ENCODE results near the gene RGS10.
A peak's percentile ranks its signal among the peaks of the same experiment; 100 is the strongest.
"Not testable (repeated sequence)": the region's sequence is repeated elsewhere in the genome, so short reads cannot be mapped to it uniquely, and the experiment has no call there.

Gene RGS10, protein sequence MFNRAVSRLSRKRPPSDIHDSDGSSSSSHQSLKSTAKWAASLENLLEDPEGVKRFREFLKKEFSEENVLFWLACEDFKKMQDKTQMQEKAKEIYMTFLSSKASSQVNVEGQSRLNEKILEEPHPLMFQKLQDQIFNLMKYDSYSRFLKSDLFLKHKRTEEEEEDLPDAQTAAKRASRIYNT

DNA sequence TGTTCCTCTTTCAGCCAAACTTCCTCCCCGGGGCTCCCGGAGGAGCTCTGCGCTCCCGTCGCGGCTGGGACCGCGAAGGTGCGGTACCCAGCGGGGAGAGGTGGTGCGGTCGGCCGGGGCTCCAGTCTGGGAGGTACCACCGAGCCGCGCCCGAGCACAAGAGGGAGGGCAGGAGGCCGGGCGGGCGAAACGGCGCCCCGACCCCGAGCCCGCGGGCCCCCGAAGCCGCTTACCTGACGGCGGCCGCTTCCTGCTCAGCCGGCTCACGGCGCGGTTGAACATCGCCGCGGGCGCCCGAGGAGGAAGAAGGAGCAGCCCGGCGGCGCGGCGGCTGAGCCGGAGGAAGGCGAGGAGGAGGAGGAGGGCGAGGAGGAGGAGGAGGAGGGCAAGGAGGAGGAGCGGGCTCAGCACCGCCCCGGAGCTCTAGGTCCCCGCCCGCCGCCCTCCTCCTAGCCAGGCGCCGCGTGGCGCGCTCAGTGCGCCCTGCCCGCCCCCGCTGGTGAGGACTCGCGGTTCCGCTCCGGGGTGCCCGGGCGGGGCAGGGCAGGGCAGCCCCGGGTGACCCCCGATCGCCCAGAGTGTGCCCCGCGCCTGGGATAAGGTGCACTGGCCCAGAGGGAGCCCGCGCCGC, at the start of gene RGS10:
TSS of gene RGS10 (minus strand) at position 363 of the 631 bp plus-strand sequence. CDS start at position 282, 81 bp downstream.
- H3K36me3 ChIP-seq (ENCODE audit: control insufficient read depth in 1 of 2, insufficient read depth in 2 of 2, low read length in 2 of 2): no peaks in the 10 kb centered on the region
- H3K27ac ChIP-seq (ENCODE audit: low read length): peak within 1 kb of the TSS; percentile 67

DNA sequence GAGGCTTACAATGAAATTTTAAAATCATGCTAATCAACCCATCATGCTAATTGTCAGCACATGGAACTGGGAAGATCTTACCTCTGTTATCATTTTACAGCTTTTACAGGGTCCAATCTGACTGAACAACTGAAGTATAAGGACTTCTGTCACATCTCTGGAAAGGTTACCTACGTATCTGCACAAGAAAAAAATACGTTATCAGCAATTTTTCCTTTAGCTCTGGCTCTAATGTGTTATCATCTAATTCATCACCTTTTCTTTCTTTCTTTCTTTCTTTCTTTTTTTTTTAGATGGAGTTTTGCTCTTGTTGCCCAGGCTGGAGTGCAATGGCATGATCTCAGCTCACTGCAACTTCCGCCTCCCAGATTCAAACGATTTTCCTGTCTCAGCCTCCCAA, 45.6 kb upstream of the RGS10 start:
- Histone ChIP-seq H3K36me3 (ENCODE audit: control insufficient read depth in 1 of 2, insufficient read depth in 2 of 2, low read length in 2 of 2) (peaks cover 13 to 34% of the 10 kb centered on the region in 2 donors), H3K27me3 (ENCODE audit: low read depth, low read length) (no peaks in the 10 kb centered on the region), H3K4me1 (ENCODE audit: control insufficient read depth in 1 of 2, insufficient read depth in 2 of 2, low read length in 2 of 2) (peaks cover 10 to 18% of the 10 kb centered on the region in 2 donors), H3K4me3 (ENCODE audit: low read depth in 1 of 2, low read length in 2 of 2) (no peak overlapping the region), H3K9me3 (ENCODE audit: control insufficient read depth in 1 of 2, low read length in 2 of 2) (no peaks in the 10 kb centered on the region), H3K27ac (ENCODE audit: low read length) (no peak overlapping the region)

More for the DNA sequence above, at the start of gene RGS10:
- H3K4me1 ChIP-seq (ENCODE audit: control insufficient read depth in 1 of 2, insufficient read depth in 2 of 2, low read length in 2 of 2): peaks cover 10 to 43% of the 10 kb centered on the region in 2 donors
- H3K4me3 ChIP-seq (ENCODE audit: low read depth in 1 of 2, low read length in 2 of 2): peak within 1 kb of the TSS; percentile 74 to 83
- no peaks in the 10 kb centered on the region for H3K27me3 ChIP-seq (ENCODE audit: low read depth, low read length)
- H3K9me3 ChIP-seq (ENCODE audit: control insufficient read depth in 1 of 2, low read length in 2 of 2): no peaks in the 10 kb centered on the region

DNA sequence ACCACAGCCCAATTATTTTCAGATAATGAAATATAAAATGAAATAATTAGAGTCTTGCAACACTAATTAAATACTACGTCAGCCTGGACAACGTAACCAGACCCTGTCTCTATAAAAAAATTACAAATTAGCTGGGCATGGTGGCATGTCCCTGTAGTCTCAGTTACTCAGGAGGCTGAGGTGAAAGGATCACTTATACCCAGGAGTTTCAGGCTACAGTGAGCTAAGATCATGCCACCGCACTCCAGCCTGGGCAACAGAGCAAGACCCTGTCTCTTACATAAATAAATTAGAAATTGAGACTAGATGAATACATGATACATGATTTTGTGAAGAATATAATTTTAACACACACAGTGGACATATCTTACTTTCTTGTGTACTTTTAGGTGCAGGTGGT, 35.8 kb upstream of the RGS10 start:
- Histone ChIP-seq H3K4me3 (ENCODE audit: low read depth in 1 of 2, low read length in 2 of 2) (no peak overlapping the region), H3K27me3 (ENCODE audit: low read depth, low read length) (no peaks in the 10 kb centered on the region), H3K27ac (ENCODE audit: low read length) (no peak overlapping the region), H3K4me1 (ENCODE audit: control insufficient read depth in 1 of 2, insufficient read depth in 2 of 2, low read length in 2 of 2) (peaks cover 0 to 8% of the 10 kb centered on the region in 2 donors), H3K9me3 (ENCODE audit: control insufficient read depth in 1 of 2, low read length in 2 of 2) (no peaks in the 10 kb centered on the region), H3K36me3 (ENCODE audit: control insufficient read depth in 1 of 2, insufficient read depth in 2 of 2, low read length in 2 of 2) (peaks cover 43 to 56% of the 10 kb centered on the region in 2 donors)

DNA sequence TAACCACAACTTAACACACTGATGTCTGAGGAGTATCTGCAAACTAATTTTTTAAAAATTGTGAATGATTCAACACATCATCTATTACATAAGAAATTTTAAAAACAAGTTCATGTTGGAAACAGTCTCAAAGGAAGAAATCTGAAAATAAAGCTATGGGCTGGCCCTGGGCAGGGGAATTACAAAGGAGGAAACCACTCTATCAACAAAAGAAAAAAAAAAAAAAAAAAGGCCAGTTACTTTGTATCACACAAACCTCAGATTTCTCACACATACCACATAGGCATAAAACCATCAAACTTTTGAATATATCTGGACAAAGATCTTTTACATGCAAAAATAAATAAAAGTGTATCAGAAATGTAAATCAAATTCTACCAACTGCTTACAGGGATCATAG, 33.5 kb upstream of the RGS10 start:
- Histone ChIP-seq H3K27me3 (ENCODE audit: low read depth, low read length) (no peaks in the 10 kb centered on the region), H3K36me3 (ENCODE audit: control insufficient read depth in 1 of 2, insufficient read depth in 2 of 2, low read length in 2 of 2) (peaks cover 47 to 50% of the 10 kb centered on the region in 2 donors), H3K9me3 (ENCODE audit: control insufficient read depth in 1 of 2, low read length in 2 of 2) (no peaks in the 10 kb centered on the region), H3K4me1 (ENCODE audit: control insufficient read depth in 1 of 2, insufficient read depth in 2 of 2, low read length in 2 of 2) (peaks cover 0 to 4% of the 10 kb centered on the region in 2 donors), H3K27ac (ENCODE audit: low read length) (no peak overlapping the region), H3K4me3 (ENCODE audit: low read depth in 1 of 2, low read length in 2 of 2) (no peak overlapping the region)

DNA sequence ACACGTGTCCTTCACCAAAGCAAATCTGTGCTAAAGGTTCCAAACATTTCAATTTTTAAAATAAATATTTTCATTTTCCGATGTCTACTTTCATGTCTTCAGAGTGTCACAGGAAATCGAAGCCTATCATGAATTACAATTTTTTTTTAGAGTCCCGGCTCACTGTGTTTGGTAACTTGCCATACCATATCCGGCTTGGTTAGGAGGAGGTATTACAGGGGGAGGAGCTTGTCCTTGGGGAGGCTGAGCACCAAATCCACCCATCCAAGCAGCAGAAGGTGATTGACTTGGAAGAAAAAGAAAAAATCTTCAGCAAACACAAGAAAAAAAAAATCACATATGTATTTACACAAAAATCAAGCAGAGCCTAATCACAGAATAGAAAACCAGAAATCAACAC, 33.0 kb upstream of the RGS10 start:
- peaks cover 0 to 4% of the 10 kb centered on the region in 2 donors for H3K4me1 ChIP-seq (ENCODE audit: control insufficient read depth in 1 of 2, insufficient read depth in 2 of 2, low read length in 2 of 2)
- no peak overlapping the region for H3K27ac ChIP-seq (ENCODE audit: low read length)
- H3K36me3 ChIP-seq (ENCODE audit: control insufficient read depth in 1 of 2, insufficient read depth in 2 of 2, low read length in 2 of 2): peaks cover 47 to 50% of the 10 kb centered on the region in 2 donors
- no peaks in the 10 kb centered on the region for H3K27me3 ChIP-seq (ENCODE audit: low read depth, low read length)
- H3K9me3 ChIP-seq (ENCODE audit: control insufficient read depth in 1 of 2, low read length in 2 of 2): no peaks in the 10 kb centered on the region
- no peak overlapping the region for H3K4me3 ChIP-seq (ENCODE audit: low read depth in 1 of 2, low read length in 2 of 2)

DNA sequence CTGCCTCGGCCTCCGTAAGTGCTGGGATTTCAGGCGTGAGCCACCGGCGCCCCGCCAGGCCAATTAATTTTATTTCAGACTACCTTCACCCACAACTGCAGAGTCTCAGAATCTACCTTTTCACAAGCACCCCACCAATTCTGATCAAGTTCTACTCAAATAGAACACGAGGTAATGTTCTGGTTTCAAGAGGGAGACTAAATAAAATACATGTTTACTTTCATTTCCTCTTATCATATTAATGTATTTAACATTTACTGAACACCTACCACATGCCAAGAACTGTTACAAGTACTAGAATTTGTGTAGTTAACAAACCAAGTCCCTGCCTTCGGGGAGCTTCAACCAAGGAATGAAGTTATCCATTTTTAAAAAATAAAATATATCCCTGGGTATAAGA, 25.5 kb upstream of the RGS10 start:
- no peaks in the 10 kb centered on the region for H3K27me3 ChIP-seq (ENCODE audit: low read depth, low read length)
- peaks cover 0 to 7% of the 10 kb centered on the region in 2 donors for H3K36me3 ChIP-seq (ENCODE audit: control insufficient read depth in 1 of 2, insufficient read depth in 2 of 2, low read length in 2 of 2)
- H3K9me3 ChIP-seq (ENCODE audit: control insufficient read depth in 1 of 2, low read length in 2 of 2): no peaks in the 10 kb centered on the region
- no peak overlapping the region for H3K4me3 ChIP-seq (ENCODE audit: low read depth in 1 of 2, low read length in 2 of 2)
- H3K27ac ChIP-seq (ENCODE audit: low read length): no peak overlapping the region
- peaks cover 0 to 7% of the 10 kb centered on the region in 2 donors for H3K4me1 ChIP-seq (ENCODE audit: control insufficient read depth in 1 of 2, insufficient read depth in 2 of 2, low read length in 2 of 2)

DNA sequence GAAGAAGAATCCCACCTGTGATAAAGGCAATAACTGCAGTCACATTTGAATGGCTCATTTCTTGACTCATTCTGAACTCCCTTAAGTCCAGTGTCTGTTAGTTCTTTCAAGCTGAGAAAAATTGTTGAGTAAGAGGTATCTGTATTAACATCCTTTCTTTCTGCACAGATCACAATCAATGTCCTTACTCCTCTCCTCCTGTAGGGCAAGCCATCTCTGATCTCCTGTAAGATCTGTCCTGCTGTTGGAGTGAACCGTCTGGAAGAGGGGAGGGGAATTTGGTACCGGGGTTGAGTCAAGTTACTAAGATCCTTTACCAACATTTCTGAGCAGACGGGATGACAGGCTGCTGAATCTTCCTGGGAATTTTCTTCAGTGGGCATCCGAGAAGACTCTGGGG, 19.6 kb upstream of the RGS10 start:
- Histone ChIP-seq H3K27me3 (ENCODE audit: low read depth, low read length) (no peaks in the 10 kb centered on the region), H3K27ac (ENCODE audit: low read length) (no peak overlapping the region), H3K4me3 (ENCODE audit: low read depth in 1 of 2, low read length in 2 of 2) (no peak overlapping the region), H3K9me3 (ENCODE audit: control insufficient read depth in 1 of 2, low read length in 2 of 2) (no peaks in the 10 kb centered on the region), H3K4me1 (ENCODE audit: control insufficient read depth in 1 of 2, insufficient read depth in 2 of 2, low read length in 2 of 2) (no peaks in the 10 kb centered on the region), H3K36me3 (ENCODE audit: control insufficient read depth in 1 of 2, insufficient read depth in 2 of 2, low read length in 2 of 2) (no peaks in the 10 kb centered on the region)

DNA sequence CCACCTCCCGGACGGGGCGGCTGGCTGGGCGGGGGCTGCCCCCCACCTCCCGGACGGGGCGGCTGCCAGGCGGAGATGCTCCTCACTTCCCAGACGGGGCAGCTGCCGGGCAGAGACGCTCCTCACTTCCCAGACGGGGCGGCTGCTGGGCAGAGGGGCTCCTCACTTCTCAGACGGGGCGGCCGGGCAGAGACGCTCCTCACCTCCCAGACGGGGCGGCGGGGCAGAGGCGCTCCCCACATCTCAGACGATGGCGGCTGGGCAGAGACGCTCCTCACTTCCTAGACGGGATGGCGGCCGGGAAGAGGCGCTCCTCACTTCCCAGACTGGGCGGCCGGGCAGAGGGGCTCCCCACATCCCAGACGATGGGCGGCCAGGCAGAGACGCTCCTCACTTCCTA, 17.0 kb upstream of the RGS10 start:
- not testable (repeated sequence) for H3K4me3 ChIP-seq (ENCODE audit: low read depth in 1 of 2, low read length in 2 of 2); H3K4me1 ChIP-seq (ENCODE audit: control insufficient read depth in 1 of 2, insufficient read depth in 2 of 2, low read length in 2 of 2); H3K27ac ChIP-seq (ENCODE audit: low read length); H3K9me3 ChIP-seq (ENCODE audit: control insufficient read depth in 1 of 2, low read length in 2 of 2); H3K36me3 ChIP-seq (ENCODE audit: control insufficient read depth in 1 of 2, insufficient read depth in 2 of 2, low read length in 2 of 2); H3K27me3 ChIP-seq (ENCODE audit: low read depth, low read length)

DNA sequence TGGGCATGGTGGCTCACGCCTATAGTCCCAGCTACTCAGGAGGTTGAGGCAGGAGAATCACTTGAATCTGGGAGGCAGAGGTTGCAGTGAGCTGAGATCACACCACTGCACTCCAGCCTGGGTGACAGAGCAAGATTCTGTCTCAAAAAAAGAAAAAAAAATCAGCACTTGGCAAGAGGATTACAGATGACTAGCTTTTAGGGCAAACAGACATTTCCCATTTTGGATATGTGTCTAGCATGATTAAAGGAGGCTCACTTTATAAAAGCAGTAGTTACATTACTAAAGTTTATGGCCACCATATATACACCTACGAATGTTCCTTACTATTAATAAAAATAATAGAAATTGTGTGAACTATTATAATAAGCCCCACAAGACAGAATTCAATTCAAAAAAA, 13.6 kb upstream of the RGS10 start:
- not testable (repeated sequence) for H3K4me1 ChIP-seq (ENCODE audit: control insufficient read depth in 1 of 2, insufficient read depth in 2 of 2, low read length in 2 of 2); H3K9me3 ChIP-seq (ENCODE audit: control insufficient read depth in 1 of 2, low read length in 2 of 2); H3K27ac ChIP-seq (ENCODE audit: low read length); H3K27me3 ChIP-seq (ENCODE audit: low read depth, low read length); H3K36me3 ChIP-seq (ENCODE audit: control insufficient read depth in 1 of 2, insufficient read depth in 2 of 2, low read length in 2 of 2); H3K4me3 ChIP-seq (ENCODE audit: low read depth in 1 of 2, low read length in 2 of 2)

DNA sequence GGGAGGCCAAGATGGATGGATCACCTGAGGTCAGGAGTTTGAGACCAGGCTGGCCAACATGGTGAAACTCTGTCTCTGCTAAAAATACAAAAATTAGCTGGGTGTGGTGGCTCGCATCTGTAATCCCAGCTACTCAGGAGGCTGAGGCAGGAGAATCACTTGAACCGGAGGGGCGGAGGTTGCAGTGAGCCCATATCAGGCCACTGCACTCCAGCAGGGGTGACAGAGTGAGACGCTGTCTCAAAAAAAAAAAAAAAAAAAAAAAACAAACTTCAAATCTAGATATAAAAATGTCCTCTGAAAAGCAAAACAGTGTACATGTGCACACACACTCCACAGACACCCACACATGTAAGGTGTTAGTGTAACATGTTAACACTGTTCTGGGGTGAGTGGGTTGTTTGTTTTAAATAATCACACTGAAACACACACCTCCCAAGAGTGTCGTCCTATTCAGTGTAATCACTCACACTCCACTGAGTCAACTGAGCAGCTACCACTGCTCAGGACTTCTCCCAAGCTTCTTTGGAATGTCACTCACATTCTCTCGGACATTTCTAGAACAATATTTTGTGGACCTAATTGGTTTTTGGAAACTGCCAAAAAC, 12.8 kb upstream of the RGS10 start:
- H3K36me3 ChIP-seq (ENCODE audit: control insufficient read depth in 1 of 2, insufficient read depth in 2 of 2, low read length in 2 of 2): no peaks in the 10 kb centered on the region
- H3K4me3 ChIP-seq (ENCODE audit: low read depth in 1 of 2, low read length in 2 of 2): no peak overlapping the region
- H3K9me3 ChIP-seq (ENCODE audit: control insufficient read depth in 1 of 2, low read length in 2 of 2): no peaks in the 10 kb centered on the region
- no peaks in the 10 kb centered on the region for H3K27me3 ChIP-seq (ENCODE audit: low read depth, low read length)
- no peaks in the 10 kb centered on the region for H3K4me1 ChIP-seq (ENCODE audit: control insufficient read depth in 1 of 2, insufficient read depth in 2 of 2, low read length in 2 of 2)
- no peak overlapping the region for H3K27ac ChIP-seq (ENCODE audit: low read length)

DNA sequence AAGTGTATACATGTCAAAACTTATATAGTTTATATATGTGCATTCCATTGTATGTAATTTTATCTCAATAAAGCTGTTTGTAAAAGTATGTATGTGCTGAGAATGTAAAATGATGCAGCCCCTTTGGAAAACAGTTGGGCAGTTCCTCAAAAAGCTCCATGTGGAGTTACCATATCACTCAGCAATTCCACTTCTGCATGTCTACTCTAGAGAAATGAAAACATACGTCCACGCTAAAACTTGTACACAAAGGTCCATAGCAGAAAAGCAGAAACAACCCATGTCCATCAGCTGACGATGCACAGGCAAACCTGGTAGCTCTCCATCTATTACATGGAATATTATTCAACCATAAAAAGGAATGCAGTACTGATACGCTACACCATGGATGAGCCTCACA, 8.3 kb upstream of the RGS10 start:
- Histone ChIP-seq H3K4me3 (ENCODE audit: low read depth in 1 of 2, low read length in 2 of 2) (no peak overlapping the region), H3K9me3 (ENCODE audit: control insufficient read depth in 1 of 2, low read length in 2 of 2) (no peaks in the 10 kb centered on the region), H3K4me1 (ENCODE audit: control insufficient read depth in 1 of 2, insufficient read depth in 2 of 2, low read length in 2 of 2) (no peaks in the 10 kb centered on the region), H3K27me3 (ENCODE audit: low read depth, low read length) (no peaks in the 10 kb centered on the region), H3K27ac (ENCODE audit: low read length) (no peak overlapping the region), H3K36me3 (ENCODE audit: control insufficient read depth in 1 of 2, insufficient read depth in 2 of 2, low read length in 2 of 2) (no peaks in the 10 kb centered on the region)
